Activated naive CD8-positive, alpha-beta T cell treated with anti-CD3 and anti-CD28 coated beads, Interleukin-2, amount 10 ng/mL, durations not matched to agents 7 days and 5 days (primary cell): ENCODE results near the gene SSMEM1. TPM values are rescaled to one million over a fixed set of nuclear protein-coding genes. Genes with fewer than 3 reads are reported as not detected.

Source experiments
- ATAC-seq: fragments of 150-1000 bp; cut with Tn5 transposase; one replicate; pipeline ENCODE4 v1.10.0; 2021; ENCODE audit warnings: low read depth, moderate library complexity
- POLR2A ChIA-PET: fragments of 350-600 bp; sonication (Branson Sonifier 250); formaldehyde crosslinking; loops from one replicate; lab custom pipeline; 2021; ENCODE audit warnings: antibody characterized with exemption; lab: Charles Lee
- DNase-seq: peaks from one replicate; pipeline ENCODE4 v3.0.0; 2021
- H3K27ac Mint-ChIP-seq: one replicate; pipeline ENCODE4 v1.8.0; 2022; ENCODE audit warnings: mild to moderate bottlenecking, mixed read lengths
- H3K27me3 Mint-ChIP-seq: one replicate; pipeline ENCODE4 v1.8.0; 2022; ENCODE audit warnings: mild to moderate bottlenecking, moderate library complexity, mixed read lengths
- H3K36me3 Mint-ChIP-seq: one replicate; pipeline ENCODE4 v1.8.0; 2021; ENCODE audit warnings: mild to moderate bottlenecking, mixed read lengths
- H3K4me1 Mint-ChIP-seq: one replicate; pipeline ENCODE4 v1.8.0; 2021; ENCODE audit warnings: mixed read lengths
- H3K4me3 Mint-ChIP-seq: one replicate; pipeline ENCODE4 v1.8.0; 2022; ENCODE audit warnings: mild to moderate bottlenecking, moderate library complexity, mixed read lengths
- H3K9me3 Mint-ChIP-seq: one replicate; pipeline ENCODE4 v1.8.0; 2021; ENCODE audit warnings: mixed read lengths
- total RNA-seq, 2 experiments: library from RNA; stranded (reverse); gene quantifications; one replicate each; pipeline ENCODE4 v1.2.3, GENCODE V29; 2021

Gene SSMEM1
- total RNA-seq, 2 experiments from 2014 or later: not detected

DNA sequence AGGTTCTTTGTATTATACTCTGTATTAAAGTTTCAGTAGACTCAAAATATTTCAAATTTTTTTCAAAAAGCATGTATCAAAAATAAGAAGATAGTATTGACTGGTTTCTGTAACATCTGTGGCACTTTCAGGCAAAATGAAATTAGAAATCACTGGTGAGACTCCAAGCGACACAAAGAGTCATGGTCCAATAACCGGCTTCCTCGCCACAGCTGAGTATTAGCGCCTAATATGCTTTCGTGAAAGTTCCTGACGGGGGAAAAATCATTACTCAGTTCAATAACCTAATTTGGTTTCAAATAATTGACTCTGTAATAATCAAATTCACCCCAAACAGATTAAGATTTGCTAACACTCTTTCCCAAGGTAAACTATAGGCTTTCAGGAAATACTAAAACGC lies 15.9 kb upstream of the SSMEM1 start:
- Mint-ChIP-seq H3K4me1 (peaks cover 2% of the 10 kb centered on the region), H3K27me3 (no peaks in the 10 kb centered on the region), H3K4me3 (no peak overlapping the region), H3K27ac (no peak overlapping the region), H3K36me3 (peaks cover 24% of the 10 kb centered on the region), H3K9me3 (no peaks in the 10 kb centered on the region)
- DNase-seq (no peak), ATAC-seq (no peak)
- POLR2A ChIA-PET: no interaction called here

DNA sequence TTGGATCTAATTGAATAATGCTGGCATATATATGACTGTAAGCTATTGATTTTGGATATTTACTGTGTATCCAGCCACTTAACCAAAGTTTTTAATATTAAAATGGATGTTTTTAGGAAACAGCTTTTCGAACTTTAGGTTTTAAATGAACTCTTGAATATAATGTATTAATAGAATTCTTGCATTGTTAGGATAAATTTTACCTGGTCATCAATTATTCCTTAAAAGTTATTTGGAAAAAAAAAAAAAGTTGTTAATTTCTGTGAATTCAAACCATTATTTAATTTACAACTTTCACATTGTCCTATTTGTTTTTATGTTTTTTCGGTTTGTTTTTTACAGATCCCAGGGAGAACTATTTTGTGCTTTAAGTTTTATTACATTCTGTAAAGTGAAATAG lies 12.3 kb upstream of the SSMEM1 start:
- Mint-ChIP-seq H3K4me1 (peaks cover 6% of the 10 kb centered on the region), H3K27ac (no peak overlapping the region), H3K27me3 (no peaks in the 10 kb centered on the region), H3K4me3 (no peak overlapping the region), H3K9me3 (no peaks in the 10 kb centered on the region), H3K36me3 (peaks cover 35% of the 10 kb centered on the region)
- POLR2A ChIA-PET: interaction anchor here (0.7 kb wide), 1 partner anchor 10 kb away, joined by 3 read pairs; the partner anchor contains the start of gene TMEM209
- DNase-seq (no peak), ATAC-seq (no peak)

DNA sequence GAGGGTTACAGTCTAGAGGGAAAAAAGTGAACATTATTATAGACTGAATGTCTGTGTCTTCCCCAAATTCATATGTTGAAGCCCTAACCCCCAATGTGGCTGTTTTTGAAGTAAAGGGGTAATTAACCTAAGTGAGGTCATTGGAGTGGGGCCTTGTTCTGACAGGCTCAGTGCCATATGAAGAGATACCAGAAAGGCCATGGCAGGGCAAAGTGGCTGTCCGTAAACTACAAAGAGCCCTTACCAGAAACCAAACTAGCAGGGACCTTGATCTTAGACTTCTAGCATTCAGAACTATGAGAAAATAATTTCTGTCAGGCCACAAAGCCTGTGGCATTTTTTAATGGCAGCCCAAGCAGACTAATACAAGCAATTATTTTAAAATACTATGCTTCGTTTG lies 11.2 kb upstream of the SSMEM1 start:
- no peak for DNase-seq
- peaks cover 42% of the 10 kb centered on the region for H3K36me3 Mint-ChIP-seq
- POLR2A ChIA-PET: no interaction called here

DNA sequence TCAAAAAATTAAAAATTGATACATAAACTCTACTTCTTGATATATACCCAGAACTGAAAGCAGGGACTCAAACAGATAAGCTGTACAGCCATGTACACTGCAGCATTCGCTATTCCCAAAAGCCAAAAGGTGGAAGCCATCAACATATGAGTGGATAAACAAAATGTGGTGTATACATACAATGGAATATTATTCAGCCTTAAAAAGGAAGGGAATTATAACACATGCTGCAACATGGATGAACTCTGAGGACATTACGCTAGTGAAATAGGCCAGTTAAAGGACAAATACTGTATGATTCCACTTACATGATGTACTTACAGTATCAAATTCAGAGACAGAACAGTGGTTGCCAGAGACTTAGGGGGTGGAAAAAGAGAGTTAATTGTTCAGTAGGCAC lies 10.6 kb upstream of the SSMEM1 start:
- Mint-ChIP-seq H3K27ac (no peak overlapping the region), H3K9me3 (no peaks in the 10 kb centered on the region), H3K36me3 (peaks cover 46% of the 10 kb centered on the region), H3K27me3 (no peaks in the 10 kb centered on the region), H3K4me1 (peaks cover 10% of the 10 kb centered on the region), H3K4me3 (no peak overlapping the region)
- POLR2A ChIA-PET: no interaction called here
- DNase-seq (no peak), ATAC-seq (no peak)

More for the DNA sequence above, 11.2 kb upstream of the SSMEM1 start:
- Mint-ChIP-seq H3K4me3 (no peak overlapping the region), H3K4me1 (peaks cover 9% of the 10 kb centered on the region), H3K27ac (no peak overlapping the region), H3K27me3 (no peaks in the 10 kb centered on the region), H3K9me3 (no peaks in the 10 kb centered on the region)
- ATAC-seq: no peak

DNA sequence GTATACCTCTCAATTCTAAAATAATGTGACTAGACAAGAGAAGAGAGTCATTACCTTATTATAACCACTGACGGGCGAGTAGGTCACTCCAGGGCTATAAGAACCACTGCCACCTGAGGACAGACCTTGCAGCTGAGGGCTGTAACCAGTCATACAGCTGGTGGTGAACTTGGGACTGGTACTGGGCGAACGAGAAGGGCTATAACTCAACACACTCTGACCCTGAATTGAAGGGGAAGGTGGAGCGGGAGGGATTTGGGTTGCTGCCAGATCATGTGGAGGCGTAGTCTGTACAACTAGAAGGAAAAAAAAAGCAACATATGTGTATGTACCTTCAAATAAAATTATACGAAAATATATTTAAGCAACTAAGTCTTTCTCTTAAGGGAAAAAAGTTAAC lies 5.9 kb upstream of the SSMEM1 start:
- POLR2A ChIA-PET: no interaction called here
- peaks cover 41% of the 10 kb centered on the region for H3K36me3 Mint-ChIP-seq
- DNase-seq (no peak), ATAC-seq (no peak)
- peaks cover 13% of the 10 kb centered on the region for H3K4me1 Mint-ChIP-seq
- no peaks in the 10 kb centered on the region for H3K27me3 Mint-ChIP-seq
- no peak overlapping the region for H3K27ac Mint-ChIP-seq
- H3K4me3 Mint-ChIP-seq: no peak overlapping the region
- H3K9me3 Mint-ChIP-seq: no peaks in the 10 kb centered on the region

DNA sequence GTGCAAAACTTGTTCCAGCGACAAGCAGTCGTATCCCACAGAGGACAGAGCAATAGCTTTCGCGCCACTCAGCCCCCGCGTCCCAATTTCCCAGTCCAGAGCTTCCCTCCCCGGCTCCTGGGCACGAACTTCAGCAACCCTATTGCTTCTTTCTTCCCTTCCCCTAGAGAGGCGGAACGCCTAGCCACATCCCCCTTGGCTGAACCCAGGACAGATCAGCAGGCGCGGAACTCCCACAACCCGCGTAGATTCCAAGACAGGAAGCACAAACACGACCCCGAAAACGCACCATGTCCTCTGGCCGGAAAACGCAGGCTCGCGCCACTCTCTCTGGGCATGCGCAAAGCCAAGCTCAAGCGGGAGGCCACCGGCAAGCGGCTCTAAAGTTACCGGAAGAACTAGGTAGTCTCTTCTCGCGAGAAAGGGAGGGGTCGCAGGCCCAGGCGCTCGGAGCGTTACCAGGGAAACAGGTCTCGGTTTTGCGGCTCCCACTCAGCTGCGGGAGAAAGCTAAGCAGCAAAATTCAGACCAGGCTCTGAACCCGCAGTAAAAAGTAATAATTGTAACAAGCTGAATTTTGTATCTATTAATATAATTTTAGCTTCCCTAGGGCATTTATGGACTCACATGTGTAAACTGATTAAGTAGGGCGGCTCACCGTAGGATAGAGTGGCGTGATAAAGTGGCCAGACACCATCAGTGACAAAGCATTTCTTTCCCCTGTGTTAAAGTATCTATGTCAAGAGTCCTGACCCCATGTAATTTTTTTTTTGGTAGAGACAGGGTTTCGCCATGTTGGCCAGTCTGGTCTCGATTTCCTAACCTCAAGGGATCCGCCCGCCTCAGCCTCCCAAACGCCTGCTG lies 2.3 kb upstream of the SSMEM1 start, which contains the start of gene TMEM209:
Gene TMEM209, minus strand, starts transcription at position 323 of the 864 bp plus-strand sequence. Its CDS starts 31 bp downstream, at position 292.
- peaks cover 22% of the 10 kb centered on the region for H3K36me3 Mint-ChIP-seq
- POLR2A ChIA-PET: interaction anchor here (0.6 to 1.8 kb wide), 17 partner anchors 10 to 579 kb away, joined by 3 to 19 read pairs (median 3); partner anchors contain the start of genes CEP41 and KLHDC10
- ATAC-seq: peak; percentile 97

DNA sequence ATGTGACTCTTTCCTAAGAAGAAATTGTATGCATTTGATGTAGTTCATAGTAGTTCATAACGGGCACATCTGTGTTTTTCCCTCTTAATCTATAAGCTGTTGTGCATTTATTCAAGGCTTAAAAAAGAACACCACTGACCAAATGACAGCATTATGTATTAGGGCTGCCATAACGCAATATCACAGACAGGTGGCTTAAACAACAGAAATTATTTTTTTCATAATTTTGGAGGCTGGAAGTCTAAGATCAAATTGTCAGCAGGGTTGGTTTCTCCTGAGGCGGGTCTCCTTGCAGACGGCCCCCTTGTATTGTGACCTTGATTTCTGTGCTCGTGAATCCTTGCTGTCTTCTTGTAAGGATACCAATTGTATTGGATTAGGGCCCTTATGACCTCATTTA lies 627 bp upstream of the SSMEM1 start:
- peaks cover 6% of the 10 kb centered on the region for H3K4me1 Mint-ChIP-seq
- H3K27ac Mint-ChIP-seq: no peak overlapping the region
- H3K9me3 Mint-ChIP-seq: no peaks in the 10 kb centered on the region
- no peak for DNase-seq
- POLR2A ChIA-PET: no interaction called here
- no peak overlapping the region for H3K4me3 Mint-ChIP-seq
- H3K36me3 Mint-ChIP-seq: peaks cover 12% of the 10 kb centered on the region
- no peak for ATAC-seq
- H3K27me3 Mint-ChIP-seq: no peaks in the 10 kb centered on the region

More for the DNA sequence above, 2.3 kb upstream of the SSMEM1 start, which contains the start of gene TMEM209:
- Mint-ChIP-seq H3K27ac (peak within 1 kb of the TSS; percentile 97), H3K9me3 (no peaks in the 10 kb centered on the region), H3K4me3 (peak within 1 kb of the TSS; percentile 96), H3K27me3 (no peaks in the 10 kb centered on the region), H3K4me1 (peaks cover 10% of the 10 kb centered on the region)
- peak; percentile 89 for DNase-seq

DNA sequence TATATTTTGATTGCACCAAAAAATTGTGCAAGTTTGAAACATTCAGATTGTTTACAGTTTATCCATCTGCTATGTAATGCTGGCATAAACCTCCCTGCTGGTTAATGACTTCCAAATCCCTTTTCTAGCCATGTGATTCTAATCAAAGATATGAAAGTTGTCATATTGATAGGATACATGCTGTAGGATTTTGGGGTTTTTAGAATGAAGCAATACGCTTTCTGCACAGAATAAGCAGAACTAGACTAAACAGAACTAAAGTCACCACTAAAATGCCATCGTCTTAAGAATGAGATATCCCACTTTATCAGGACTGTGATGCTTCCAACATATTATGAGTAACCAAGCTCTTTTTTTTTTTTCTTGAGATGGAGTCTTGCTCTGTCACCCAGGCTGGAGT lies 856 bp downstream of the SSMEM1 start:
- H3K4me3 Mint-ChIP-seq: no peak overlapping the region
- H3K4me1 Mint-ChIP-seq: peaks cover 1% of the 10 kb centered on the region
- DNase-seq: no peak
- H3K27ac Mint-ChIP-seq: no peak overlapping the region
- POLR2A ChIA-PET: no interaction called here
- no peaks in the 10 kb centered on the region for H3K9me3 Mint-ChIP-seq
- H3K27me3 Mint-ChIP-seq: no peaks in the 10 kb centered on the region
- H3K36me3 Mint-ChIP-seq: peaks cover 3% of the 10 kb centered on the region
- no peak for ATAC-seq

DNA sequence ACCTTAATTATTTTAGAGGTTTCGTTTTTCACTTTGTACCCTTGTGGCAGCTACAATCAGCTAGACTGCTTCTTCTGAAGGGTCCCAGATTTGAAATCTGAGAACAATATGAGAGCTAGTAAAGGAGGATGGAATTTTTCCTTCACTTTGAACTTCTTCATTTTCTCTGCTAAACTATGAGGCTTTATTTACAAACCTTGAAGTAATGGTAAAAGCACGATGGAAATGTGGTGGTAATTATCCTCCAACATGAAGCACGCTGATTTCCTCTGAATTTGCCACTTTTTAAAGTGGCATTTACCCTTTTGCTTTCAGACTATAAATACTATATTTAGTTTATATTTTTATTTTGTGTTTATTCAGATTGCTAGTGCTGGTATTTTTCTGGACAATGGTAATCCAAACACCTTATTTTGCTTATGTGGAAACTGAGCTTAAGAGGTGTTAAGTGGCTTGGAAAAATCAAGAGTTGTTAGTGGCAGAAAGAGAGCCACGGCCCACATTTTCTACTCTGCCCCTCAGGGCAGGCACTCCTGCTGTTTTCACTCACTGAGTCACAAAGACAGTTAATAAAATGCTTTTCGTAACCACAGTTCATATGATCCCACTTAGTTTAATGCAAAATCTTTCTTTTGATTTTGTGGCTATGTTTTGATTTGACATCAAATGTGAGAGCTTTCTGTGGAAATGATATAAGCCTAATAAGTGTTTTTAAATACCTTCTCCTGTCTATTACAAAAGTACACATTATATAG lies 2.7 kb downstream of the SSMEM1 start:
- H3K27ac Mint-ChIP-seq: no peak overlapping the region
- no peak overlapping the region for H3K4me3 Mint-ChIP-seq
- peaks cover 5% of the 10 kb centered on the region for H3K27me3 Mint-ChIP-seq
- no peaks in the 10 kb centered on the region for H3K36me3 Mint-ChIP-seq
- ATAC-seq (no peak), DNase-seq (no peak)
- POLR2A ChIA-PET: no interaction called here
- H3K4me1 Mint-ChIP-seq: no peaks in the 10 kb centered on the region
- no peaks in the 10 kb centered on the region for H3K9me3 Mint-ChIP-seq

DNA sequence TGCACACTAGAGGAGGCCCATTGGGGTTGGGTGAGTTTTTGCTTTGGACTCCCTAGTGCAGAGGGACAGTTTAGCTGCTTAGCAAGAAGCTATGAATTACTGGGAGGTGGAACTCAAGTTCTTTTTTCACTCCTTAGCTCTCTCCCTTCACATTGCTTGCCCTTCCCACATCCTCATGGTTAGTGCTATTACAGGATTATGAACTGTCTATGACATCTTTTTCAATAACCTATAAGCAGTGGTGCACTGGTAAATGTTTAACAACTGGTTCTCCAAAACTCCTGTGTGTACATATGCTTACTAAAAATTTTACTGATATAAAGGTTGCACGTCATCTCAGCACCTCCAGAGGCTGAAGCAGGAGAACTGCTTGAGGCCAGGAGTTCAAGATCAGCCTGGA lies 6.2 kb downstream of the SSMEM1 start:
- Mint-ChIP-seq H3K27ac (no peak overlapping the region), H3K4me3 (no peak overlapping the region), H3K27me3 (peaks cover 8% of the 10 kb centered on the region), H3K9me3 (no peaks in the 10 kb centered on the region), H3K36me3 (no peaks in the 10 kb centered on the region), H3K4me1 (no peaks in the 10 kb centered on the region)
- no peak for ATAC-seq
- POLR2A ChIA-PET: no interaction called here
- no peak for DNase-seq

DNA sequence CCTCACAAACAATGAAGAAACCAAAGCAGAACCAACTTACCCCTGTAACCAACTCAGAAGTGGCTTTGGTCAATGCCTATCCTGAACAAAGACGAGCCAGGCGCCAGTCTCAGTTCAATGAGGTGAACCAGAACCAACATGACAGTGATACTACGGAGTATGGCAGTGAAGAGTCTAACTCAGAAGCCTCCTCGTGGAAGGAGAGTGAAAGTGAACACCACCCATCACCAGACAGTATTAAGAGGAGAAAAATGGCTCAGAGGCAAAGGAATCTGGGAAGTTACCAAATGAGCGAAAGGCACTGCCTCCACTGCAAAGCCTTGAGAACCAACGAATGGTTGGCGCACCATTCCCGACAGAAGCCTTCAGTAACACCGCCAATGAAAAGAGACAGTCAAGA lies 8.4 kb downstream of the SSMEM1 start:
- DNase-seq (no peak), ATAC-seq (no peak)
- Mint-ChIP-seq H3K36me3 (no peaks in the 10 kb centered on the region), H3K9me3 (no peaks in the 10 kb centered on the region), H3K27ac (no peak overlapping the region), H3K4me3 (no peak overlapping the region), H3K4me1 (no peaks in the 10 kb centered on the region), H3K27me3 (peaks cover 8% of the 10 kb centered on the region)
- POLR2A ChIA-PET: interaction anchor here (1.1 kb wide), 1 partner anchor 11 kb away, joined by 3 read pairs; the partner anchor contains the start of gene TMEM209

DNA sequence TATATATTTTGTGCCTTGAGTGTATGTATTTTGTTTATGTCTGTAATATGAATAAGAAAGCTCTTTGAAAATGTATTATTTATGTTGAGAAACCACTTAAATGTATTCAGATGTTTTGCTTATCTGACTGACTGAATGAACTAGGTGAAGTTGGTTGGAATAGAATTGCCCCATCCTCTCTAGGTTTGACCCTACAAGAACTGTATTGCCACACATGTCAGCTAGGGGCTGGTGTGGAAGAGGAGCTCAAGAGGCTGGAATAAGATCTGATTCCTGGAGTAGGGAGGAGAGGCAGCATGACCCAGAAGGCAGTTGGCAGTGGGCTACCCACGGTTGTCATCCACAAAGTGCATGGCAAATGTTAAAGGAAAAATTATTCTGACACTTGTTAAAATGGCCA lies 9.1 kb downstream of the SSMEM1 start:
- Mint-ChIP-seq H3K27ac (no peak overlapping the region), H3K36me3 (no peaks in the 10 kb centered on the region), H3K27me3 (peaks cover 8% of the 10 kb centered on the region), H3K9me3 (no peaks in the 10 kb centered on the region), H3K4me3 (no peak overlapping the region), H3K4me1 (no peaks in the 10 kb centered on the region)
- ATAC-seq (no peak), DNase-seq (no peak)
- POLR2A ChIA-PET: no interaction called here

DNA sequence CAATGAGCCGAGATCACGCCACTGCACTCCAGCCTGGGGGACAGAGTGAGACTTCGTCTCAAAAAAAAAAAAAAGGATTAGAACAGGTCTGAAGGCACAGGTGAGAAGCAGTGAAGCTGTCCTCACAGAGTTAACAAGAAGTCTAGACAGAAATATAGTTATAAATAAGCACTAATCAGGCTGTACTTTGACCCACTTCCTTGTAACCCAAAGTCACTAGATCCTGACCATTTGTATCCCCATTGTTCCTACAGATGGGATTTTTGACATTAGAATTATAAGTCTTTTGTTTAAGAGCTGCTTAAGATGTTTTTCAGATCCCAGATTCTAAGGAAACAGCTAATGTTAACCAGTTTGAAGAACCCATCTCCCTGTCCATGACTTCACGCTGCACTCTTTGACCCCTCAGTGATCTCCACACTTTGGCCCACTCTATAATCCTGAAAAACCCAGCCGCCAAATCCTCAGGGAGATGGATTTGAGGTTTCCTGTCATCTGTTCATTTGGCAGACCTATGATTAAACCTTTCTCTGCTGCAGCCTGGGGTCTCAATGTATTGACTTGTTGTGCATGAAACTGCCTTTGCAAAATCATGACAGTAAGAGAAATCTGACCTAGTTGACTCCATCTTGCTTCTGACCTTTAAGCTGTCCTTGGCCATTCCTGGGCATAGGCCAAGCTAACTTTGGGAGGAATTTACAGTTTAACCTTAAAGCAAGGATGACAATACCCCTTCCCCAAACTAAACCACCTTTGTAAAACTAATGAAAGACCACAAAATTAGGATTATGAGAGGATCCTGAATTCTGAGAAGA lies 11.4 kb downstream of the SSMEM1 start:
- ATAC-seq (no peak), DNase-seq (no peak)
- H3K9me3 Mint-ChIP-seq: no peaks in the 10 kb centered on the region
- no peak overlapping the region for H3K4me3 Mint-ChIP-seq
- H3K36me3 Mint-ChIP-seq: no peaks in the 10 kb centered on the region
- peaks cover 9% of the 10 kb centered on the region for H3K27me3 Mint-ChIP-seq
- H3K27ac Mint-ChIP-seq: no peak overlapping the region
- POLR2A ChIA-PET: no interaction called here
- H3K4me1 Mint-ChIP-seq: peaks cover 6% of the 10 kb centered on the region
